ENCODE measurements around the gene ARHGAP33. TPM values are rescaled to one million over a fixed set of nuclear protein-coding genes. Genes with fewer than 3 reads are reported as not detected.
A peak's percentile ranks its signal among the peaks of the same experiment; 100 is the strongest.

The ARHGAP33 gene, protein sequence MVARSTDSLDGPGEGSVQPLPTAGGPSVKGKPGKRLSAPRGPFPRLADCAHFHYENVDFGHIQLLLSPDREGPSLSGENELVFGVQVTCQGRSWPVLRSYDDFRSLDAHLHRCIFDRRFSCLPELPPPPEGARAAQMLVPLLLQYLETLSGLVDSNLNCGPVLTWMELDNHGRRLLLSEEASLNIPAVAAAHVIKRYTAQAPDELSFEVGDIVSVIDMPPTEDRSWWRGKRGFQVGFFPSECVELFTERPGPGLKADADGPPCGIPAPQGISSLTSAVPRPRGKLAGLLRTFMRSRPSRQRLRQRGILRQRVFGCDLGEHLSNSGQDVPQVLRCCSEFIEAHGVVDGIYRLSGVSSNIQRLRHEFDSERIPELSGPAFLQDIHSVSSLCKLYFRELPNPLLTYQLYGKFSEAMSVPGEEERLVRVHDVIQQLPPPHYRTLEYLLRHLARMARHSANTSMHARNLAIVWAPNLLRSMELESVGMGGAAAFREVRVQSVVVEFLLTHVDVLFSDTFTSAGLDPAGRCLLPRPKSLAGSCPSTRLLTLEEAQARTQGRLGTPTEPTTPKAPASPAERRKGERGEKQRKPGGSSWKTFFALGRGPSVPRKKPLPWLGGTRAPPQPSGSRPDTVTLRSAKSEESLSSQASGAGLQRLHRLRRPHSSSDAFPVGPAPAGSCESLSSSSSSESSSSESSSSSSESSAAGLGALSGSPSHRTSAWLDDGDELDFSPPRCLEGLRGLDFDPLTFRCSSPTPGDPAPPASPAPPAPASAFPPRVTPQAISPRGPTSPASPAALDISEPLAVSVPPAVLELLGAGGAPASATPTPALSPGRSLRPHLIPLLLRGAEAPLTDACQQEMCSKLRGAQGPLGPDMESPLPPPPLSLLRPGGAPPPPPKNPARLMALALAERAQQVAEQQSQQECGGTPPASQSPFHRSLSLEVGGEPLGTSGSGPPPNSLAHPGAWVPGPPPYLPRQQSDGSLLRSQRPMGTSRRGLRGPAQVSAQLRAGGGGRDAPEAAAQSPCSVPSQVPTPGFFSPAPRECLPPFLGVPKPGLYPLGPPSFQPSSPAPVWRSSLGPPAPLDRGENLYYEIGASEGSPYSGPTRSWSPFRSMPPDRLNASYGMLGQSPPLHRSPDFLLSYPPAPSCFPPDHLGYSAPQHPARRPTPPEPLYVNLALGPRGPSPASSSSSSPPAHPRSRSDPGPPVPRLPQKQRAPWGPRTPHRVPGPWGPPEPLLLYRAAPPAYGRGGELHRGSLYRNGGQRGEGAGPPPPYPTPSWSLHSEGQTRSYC
- total RNA-seq, result 3.0 TPM
- long read RNA-seq, partial matches to known transcripts, result 0 of 3 reads
- long read RNA-seq, other reads (novel, unspliced or antisense), result 3 of 3 reads

DNA sequence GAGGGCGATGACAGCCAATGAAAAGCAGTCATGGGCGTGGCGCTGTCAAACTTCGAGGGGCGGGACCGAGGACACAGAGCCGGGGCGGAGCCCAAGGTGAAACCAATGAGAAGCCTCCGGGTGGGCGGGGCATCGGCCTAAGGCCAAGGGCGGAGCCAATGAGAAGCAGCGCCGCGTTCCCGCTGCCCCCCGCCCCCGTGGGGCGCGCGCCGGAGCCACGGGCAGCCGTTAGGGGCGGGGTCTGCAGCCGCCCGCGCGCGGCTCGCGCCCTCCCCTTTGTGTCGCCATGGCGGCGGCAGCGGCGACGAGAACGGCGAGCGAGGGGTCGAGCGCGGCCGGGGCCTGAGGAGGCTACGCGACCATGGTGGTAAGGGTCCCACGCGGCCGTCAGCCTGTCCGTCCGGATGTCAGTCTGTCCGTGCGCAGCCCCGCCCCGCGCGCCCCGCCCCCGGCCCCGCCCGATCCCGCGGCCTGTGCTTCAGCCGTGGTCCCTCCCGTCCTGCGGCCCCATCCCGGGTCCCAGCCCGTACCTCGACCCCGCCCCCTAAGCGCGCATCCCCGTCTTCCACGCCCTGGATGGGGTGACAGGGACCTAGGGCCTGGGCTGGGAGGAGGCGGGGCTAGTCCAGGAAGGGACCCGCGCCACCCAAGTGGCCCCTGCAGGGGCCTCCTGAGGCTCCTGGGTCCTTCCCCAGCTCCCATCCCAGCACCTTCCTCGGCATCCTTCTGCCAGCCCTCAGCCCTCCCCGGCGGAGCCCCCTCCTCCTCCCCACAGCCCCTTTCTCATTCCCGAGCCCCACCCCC lies at the start of gene ARHGAP33:
Gene ARHGAP33, plus strand, starts transcription at position 267 of the 804 bp plus-strand sequence. Its CDS starts 95 bp downstream, at position 362.
- ATAC-seq (ENCODE audit: poor library complexity), result peak; percentile 99
- peak; percentile 100 for DNase-seq
- intact Hi-C loops (cut with DNase I), result no loop called here

DNA sequence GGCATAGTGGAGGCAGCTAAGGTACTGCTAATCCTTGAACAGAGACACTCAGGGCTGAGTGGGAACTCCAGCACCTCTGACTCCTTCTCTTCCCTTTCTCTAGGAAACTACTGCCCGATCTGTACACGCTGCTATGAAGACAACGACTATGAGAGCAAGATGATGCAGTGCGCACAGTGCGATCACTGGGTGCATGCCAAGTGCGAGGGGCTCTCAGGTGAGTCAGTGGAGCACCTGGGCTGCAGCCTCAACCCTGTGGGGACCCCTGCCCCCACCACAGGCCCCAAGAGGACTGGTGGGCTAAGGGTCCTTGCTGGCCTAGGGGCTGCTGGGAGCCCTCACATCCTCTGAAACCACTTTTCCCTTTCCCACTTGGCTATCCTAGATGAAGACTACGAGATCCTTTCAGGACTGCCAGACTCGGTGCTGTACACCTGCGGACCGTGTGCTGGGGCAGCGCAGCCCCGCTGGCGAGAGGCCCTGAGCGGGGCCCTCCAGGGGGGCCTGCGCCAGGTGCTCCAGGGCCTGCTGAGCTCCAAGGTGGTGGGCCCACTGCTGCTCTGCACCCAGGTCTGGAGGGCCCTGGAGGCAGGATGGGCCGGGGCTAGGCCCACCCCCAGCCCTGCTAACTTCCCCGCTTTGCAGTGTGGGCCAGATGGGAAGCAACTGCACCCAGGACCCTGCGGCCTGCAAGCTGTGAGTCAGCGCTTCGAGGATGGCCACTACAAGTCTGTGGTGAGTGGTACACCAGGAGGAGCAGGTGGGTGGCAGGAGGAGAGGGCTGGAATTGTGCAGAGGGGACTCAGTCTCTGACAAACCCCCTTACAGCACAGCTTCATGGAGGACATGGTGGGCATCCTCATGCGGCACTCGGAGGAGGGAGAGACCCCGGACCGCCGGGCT lies 48.1 kb upstream of the ARHGAP33 start:
- peak; percentile 36 for DNase-seq
- ATAC-seq (ENCODE audit: poor library complexity), result no peak
- intact Hi-C loops (cut with DNase I), result no loop called here

DNA sequence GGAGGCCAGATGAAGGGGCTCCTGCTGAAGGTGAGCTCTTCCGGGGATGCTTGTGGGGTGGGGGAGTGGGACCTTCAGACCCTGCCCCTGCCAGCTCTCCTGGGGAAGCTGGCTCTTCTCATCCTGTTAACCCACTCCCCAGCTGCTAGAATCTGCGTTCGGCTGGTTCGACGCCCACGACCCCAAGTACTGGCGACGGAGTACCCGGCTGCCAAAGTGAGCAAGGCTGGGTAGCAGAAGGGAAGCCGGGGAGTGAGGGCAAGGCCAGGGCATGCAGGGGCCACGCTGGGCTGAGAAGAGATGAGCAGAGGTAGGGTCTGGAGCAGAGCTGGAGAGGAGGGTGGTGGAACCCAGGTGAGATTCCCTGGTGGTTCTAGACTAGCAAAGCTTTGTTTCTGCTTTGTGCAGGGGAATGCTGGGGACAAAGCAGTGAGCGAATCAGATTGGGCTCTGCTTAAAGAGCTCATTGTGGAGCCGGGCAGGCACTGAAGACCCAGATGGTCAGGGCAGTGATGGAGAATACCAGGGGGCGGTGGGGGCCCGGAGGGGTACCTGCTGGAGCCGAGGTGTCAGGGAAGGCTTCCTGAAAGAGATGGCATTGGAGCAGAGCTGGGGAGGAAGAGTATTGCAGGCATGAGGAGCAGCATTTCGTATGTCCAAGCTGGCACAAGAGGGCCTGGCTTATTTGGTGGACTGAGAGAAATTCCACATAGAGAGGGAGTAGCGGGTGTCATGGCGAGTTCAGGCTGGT lies 47.2 kb upstream of the ARHGAP33 start:
- no peak for DNase-seq
- ATAC-seq (ENCODE audit: poor library complexity), result no peak
- intact Hi-C loops (cut with DNase I), result no loop called here

DNA sequence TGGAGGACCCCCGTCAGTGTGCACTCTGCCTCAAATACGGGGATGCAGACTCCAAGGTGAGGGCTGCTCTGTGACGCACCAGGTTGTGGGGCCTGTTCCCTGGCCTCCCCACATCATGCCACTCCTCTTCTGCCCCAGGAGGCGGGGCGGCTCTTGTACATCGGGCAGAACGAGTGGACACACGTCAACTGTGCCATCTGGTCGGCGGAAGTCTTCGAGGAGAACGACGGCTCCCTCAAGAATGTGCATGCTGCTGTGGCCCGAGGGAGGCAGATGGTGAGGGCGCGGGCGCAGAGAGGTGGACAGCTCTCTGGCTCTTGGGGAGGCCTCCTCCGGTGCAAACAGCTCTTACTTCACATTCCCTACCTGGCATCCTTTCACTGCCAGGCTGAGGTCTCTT lies 46.3 kb upstream of the ARHGAP33 start:
- intact Hi-C loops (cut with DNase I), result no loop called here
- DNase-seq (no peak), ATAC-seq (ENCODE audit: poor library complexity) (no peak)

DNA sequence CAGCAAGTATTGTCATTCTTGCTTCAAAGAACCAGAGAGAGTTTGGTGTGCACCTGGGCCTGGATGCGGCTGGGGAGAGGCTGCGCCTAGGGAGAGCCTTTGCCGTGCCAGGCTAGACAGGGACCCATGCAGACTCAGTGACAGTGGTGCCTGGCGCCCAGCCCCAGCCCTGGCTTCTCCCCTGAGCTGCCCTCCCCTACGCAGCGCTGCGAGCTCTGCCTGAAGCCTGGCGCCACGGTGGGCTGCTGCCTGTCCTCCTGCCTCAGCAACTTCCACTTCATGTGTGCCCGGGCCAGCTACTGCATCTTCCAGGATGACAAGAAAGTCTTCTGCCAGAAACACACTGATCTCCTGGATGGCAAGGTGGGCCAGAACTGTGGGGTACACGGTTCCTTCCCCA lies 45.6 kb upstream of the ARHGAP33 start:
- ATAC-seq (ENCODE audit: poor library complexity) (no peak), DNase-seq (no peak)
- intact Hi-C loops (cut with DNase I), result no loop called here

DNA sequence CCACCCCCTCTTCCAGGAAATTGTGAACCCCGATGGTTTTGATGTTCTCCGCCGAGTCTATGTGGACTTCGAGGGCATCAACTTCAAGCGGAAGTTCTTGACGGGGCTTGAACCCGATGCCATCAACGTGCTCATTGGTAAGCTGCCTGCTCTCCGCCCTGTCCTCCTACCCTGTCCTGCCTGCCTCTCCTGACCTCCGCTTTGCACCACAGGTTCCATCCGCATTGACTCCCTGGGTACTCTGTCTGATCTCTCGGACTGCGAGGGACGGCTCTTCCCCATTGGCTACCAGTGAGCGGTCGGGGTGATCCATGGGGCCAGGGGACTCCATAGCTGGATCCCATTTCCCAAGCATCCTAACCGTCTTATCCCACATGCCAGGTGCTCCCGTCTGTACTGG lies 45.0 kb upstream of the ARHGAP33 start:
- intact Hi-C loops (cut with DNase I), result no loop called here
- no peak for ATAC-seq (ENCODE audit: poor library complexity)
- DNase-seq, result no peak

DNA sequence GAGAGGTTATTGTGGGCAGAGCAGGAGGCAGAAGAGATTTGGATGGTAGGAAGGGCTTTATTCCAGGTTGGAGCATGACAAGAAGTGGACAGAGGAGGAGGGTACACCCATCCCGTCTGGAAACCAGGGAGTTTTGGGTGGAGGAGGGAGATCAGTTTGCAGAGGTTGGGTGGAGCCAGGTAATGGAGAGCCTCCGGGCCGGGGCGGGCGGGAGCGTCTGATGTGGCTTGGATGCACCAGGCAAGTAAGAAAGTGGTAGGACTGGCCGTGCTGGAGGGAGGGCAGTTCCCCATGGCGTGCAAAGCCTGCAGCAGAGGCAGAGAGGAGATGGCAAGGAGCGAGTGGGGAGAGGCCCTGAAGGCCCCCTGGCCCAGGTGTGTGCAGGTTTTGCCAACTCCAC lies 44.0 kb upstream of the ARHGAP33 start:
- intact Hi-C loops (cut with DNase I), result no loop called here
- DNase-seq, result no peak
- ATAC-seq (ENCODE audit: poor library complexity), result no peak

DNA sequence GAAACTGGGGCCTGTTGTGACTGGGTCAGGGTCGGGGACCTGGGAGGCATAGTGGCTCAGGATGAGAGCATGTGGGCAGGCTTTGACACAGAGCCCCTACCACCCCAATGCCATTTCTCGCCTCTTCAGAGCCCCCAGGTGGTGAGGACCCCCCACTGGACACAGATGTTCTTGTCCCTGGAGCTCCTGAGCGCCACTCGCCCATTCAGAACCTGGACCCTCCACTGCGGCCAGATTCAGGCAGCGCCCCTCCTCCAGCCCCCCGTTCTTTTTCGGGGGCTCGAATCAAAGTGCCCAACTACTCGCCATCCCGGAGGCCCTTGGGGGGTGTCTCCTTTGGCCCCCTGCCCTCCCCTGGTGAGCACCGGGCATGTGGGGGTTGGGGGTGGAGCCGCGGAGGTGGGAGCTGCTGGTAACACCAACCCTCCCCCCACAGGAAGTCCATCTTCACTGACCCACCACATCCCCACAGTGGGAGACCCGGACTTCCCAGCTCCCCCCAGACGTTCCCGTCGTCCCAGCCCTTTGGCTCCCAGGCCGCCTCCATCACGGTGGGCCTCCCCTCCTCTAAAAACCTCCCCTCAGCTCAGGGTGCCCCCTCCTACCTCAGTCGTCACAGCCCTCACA lies 43.5 kb upstream of the ARHGAP33 start:
- no peak for ATAC-seq (ENCODE audit: poor library complexity)
- intact Hi-C loops (cut with DNase I), result no loop called here
- DNase-seq, result no peak

DNA sequence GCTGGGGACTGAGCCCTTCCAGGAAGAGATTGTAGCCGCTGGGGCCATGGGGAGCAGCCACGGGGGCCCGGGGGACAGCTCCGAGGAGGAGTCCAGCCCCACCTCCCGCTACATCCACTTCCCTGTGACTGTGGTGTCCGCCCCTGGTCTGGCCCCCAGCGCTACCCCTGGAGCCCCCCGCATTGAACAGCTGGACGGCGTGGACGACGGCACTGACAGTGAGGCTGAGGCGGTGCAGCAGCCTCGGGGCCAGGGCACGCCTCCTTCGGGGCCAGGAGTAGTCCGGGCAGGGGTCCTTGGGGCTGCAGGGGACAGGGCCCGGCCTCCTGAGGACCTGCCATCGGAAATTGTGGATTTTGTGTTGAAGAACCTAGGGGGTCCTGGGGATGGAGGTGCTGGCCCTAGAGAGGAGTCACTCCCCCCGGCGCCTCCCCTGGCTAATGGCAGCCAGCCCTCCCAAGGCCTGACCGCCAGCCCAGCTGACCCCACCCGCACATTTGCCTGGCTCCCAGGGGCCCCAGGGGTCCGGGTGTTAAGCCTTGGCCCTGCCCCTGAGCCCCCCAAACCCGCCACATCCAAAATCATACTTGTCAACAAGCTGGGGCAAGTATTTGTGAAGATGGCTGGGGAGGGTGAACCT lies 42.7 kb upstream of the ARHGAP33 start:
- DNase-seq (no peak), ATAC-seq (ENCODE audit: poor library complexity) (no peak)
- intact Hi-C loops (cut with DNase I), result no loop called here

DNA sequence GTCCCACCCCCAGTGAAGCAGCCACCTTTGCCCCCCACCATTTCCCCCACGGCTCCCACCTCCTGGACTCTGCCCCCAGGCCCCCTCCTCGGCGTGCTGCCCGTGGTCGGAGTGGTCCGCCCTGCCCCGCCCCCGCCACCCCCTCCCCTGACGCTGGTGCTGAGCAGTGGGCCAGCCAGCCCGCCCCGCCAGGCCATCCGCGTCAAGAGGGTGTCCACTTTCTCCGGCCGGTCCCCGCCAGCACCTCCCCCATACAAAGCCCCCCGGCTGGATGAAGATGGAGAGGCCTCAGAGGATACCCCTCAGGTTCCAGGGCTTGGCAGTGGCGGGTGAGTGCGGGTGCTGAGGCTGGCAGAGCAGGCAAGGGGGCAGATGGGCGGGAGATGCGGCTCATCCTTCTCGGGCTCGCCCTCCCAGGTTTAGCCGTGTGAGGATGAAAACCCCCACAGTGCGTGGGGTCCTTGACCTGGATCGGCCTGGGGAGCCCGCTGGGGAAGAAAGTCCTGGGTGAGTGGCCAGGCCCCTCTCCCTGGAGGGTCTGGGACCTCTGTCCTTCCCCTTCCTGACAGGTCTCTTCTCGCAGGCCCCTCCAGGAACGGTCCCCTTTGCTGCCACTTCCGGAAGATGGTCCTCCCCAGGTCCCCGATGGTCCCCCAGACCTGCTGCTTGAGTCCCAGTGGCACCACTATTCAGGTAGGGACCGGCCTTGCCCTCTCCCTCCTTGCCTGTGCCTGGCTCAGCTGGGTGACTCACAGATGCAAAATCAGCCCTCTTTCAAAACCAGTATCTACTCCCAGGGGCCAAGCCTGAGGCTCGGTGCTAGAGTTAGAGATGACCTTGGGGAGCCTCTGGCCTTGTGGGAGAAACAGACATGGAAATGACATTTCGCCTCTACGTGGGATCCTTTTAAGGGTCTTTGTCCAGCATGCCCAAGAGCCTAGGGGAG lies 41.9 kb upstream of the ARHGAP33 start:
- DNase-seq (no peak), ATAC-seq (ENCODE audit: poor library complexity) (no peak)
- intact Hi-C loops (cut with DNase I), result no loop called here

DNA sequence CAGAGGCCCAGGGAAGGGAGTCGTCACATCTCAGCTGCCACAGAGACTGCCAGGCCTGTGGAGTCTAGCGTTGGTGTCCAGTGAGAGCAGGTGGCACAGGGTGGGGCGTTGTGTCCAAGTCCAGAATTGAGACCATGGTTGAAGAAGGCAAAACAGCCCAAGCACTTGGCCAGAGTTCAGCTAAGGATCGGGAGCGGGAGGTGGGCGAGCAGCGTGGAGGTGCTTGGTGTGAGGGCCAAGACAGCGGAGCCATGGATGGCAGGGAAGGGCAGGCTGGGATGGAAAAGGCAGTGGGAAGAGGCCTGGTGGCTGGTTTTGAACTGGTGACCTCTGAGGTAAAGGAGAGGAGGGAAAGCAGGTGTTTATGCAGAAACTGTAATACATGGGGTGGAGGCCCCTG lies 41.1 kb upstream of the ARHGAP33 start:
- intact Hi-C loops (cut with DNase I), result no loop called here
- ATAC-seq (ENCODE audit: poor library complexity) (no peak), DNase-seq (no peak)

DNA sequence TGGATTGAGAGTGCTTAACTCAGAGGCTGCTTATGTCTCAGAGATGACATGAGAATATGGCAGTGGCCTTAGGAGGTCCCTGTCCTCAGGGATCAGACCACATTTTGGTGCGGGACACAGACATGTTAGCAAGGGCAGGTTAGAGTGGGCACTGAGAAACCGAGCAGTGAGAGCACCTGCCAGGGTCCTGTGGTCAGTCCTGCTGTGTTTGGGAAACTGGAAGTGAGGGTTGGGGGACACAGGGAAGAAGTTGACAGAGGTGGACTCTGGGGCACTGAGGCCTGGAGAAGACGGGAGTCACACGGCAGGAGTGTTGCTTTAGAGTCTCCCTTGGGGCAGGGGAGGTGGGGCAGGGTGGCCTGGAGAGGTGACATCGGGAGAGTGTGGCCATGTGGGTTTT lies 40.5 kb upstream of the ARHGAP33 start:
- intact Hi-C loops (cut with DNase I), result no loop called here
- ATAC-seq (ENCODE audit: poor library complexity) (no peak), DNase-seq (no peak)

DNA sequence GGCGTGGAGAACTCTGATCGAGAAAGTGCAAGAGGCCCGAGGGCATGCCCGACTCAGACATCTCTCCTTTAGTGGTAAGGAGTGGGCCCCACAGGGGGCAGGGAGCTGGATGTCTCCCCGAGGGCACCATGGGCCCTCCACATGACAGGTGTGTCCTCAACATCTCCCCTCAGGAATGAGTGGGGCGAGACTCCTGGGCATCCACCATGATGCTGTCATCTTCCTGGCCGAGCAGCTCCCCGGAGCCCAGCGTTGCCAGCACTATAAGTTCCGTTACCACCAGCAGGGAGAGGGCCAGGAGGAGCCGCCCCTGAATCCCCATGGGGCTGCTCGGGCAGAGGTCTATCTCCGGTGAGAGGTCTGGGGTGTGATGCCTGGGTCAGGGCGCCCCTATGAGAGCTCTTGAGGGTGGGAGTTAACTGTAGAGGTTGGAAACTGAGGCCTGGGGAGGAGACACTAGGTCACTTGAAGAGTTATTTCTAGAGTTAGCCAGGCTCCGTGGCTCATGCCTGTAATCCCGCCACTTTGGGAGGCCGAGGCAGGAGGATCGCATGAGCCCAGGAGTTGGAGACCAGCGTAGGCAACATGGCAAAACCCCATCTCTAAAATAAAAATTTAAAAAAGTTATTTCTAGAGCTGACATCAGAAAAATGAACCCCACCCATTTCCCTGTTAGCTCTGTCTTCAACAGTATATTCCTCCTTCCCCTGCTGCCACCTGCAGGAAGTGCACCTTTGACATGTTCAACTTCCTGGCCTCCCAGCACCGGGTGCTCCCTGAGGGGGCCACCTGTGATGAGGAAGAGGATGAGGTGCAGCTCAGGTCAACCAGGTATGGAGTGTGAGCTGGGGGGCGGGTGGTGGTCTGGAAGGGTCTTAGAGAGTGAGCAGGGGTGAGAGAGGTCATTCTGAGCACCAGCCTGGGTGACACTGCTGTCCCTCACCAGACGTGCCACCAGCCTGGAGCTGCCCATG lies 38.2 kb upstream of the ARHGAP33 start:
- ATAC-seq (ENCODE audit: poor library complexity) (no peak), DNase-seq (no peak)
- intact Hi-C loops (cut with DNase I), result no loop called here
